ENCODE data around the gene ZNF398.
"Not testable (repeated sequence)": the region's sequence is repeated elsewhere in the genome, so short reads cannot be mapped to it uniquely, and the experiment has no call there.

ZNF398 gene, protein sequence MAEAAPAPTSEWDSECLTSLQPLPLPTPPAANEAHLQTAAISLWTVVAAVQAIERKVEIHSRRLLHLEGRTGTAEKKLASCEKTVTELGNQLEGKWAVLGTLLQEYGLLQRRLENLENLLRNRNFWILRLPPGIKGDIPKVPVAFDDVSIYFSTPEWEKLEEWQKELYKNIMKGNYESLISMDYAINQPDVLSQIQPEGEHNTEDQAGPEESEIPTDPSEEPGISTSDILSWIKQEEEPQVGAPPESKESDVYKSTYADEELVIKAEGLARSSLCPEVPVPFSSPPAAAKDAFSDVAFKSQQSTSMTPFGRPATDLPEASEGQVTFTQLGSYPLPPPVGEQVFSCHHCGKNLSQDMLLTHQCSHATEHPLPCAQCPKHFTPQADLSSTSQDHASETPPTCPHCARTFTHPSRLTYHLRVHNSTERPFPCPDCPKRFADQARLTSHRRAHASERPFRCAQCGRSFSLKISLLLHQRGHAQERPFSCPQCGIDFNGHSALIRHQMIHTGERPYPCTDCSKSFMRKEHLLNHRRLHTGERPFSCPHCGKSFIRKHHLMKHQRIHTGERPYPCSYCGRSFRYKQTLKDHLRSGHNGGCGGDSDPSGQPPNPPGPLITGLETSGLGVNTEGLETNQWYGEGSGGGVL

DNA sequence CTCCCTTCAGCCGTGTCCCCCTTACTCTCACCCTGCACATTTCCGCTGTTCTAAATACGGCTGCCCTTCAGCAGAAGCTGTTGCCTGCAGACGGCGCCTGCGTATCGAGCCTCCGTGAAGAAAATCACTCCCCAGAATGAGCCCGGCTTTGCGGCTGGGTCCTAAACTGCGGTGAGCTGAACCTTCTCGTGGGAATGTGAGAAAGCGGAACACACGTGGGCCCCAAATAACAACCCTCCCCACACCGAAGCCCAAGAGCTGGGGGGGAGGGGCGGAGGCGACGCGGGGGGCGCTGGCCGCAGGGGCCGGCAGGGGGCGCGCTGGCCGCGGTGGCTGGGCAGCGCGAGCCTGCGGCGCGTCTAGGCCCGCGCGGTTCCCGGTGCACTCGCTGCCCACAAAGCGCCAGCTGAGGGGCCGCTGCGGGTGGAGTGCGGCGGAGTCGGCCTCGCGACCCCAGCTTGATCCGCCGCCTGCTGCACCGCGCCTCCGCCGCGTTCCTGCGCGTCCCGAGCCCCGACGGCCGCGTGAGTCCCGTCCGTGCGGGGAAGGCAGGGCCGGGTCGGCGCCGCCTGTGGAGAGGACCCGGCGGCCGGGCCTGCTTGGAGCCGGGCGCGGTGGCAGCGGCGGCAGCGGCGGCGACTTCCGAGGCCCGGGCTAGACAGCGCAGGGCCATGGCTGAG, at the start of gene ZNF398:
Gene ZNF398, plus strand, starts transcription at position 382 of the 680 bp plus-strand sequence. Its CDS starts 290 bp downstream, at position 672.
- peak; percentile 78 to 87 for DNase-seq

DNA sequence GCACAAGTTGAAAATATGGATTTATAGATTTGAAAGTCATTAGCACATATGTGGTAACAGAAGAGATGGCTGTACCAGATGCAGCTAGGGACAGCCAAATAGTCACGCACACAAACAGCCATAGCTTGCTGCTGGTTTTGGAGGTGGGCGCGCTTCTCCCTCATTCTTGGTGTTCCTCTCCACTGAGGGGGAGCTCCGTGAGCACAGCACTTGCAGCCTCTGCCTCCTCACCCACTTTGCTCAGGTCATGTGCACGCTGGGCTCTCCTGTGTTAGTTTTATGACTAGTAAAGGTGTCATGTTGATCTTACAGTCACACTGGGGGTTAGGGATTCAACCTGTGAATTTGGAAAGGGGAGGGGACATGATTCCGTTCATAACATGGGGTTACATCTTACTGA, 48.2 kb upstream of the ZNF398 start:
- DNase-seq = no peak

DNA sequence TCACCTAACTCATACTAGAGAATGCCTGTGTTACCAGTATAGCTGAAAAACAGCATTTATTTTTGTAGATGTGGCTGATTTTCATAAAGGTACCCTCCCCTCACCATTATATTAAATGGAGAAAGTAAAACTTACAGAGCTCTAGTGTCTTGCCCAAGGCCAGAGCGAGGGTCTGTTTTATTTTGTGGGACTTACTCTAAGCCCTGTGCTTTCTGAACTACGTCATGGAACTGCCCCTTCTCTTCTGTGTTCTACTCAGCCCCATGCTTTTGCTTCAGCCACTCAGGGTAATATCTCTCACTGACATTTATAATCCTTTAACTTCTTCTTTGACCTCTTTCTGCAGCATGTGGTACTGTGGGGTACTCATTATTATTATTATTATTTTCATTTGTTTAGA, 46.4 kb upstream of the ZNF398 start:
- no peak for DNase-seq

DNA sequence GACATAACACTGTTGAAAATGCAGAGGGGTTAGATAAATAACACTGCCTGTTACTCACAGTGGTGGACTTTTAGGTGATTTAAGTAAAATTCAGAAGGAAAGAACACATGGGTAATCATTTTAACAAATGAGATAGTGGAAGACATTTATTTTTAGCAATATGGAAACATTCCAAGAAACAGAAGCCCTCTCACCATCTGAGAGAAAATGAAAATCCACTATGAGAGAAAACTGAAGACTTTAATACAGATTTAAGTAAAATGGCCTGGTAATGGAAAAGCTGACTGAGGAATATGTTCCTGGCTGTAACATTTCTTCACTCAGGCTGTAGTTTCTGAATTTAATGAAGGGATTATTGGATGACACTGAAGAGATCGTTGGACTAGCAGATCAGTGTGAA, 44.6 kb upstream of the ZNF398 start:
- DNase-seq = no peak

DNA sequence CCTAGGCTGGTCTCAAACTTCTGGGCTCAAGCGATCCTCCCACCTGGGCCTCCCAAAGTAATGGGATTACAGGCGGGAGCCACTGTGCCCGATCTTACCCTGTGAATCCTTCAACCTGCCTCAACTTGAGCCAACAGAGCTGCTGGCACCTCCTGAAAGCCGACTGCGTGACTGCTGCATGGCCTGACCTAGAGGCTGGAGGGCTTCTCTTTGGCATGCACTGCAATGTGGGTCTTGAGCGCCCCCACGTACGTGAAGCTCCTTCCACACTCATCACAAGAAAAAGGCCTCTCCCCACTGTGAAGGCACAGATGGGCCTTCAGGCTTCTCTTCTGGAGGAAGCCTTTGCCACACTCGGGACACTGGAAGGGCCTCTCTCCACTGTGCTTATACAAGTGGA, 43.8 kb upstream of the ZNF398 start:
- no peak for DNase-seq

DNA sequence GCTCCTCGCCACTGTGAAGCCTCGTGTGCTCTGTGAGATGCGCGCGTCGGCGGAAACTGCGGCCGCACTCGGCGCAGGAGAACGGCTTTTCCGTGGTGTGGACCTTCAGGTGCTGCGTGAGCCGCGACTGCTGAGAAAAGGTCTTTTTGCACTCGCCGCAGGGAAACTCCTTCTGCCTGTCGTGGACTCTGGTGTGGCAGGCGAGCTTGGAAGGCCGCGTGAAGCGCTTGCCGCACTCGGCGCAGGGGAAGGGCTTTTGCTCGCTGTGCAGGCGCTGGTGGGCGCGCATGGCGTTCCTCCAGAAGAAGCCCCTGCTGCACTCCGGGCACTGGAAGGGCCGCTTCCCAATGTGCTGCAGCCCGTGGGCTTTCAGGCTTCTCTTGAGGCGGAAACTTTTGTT, 43.0 kb upstream of the ZNF398 start:
- no peak for DNase-seq

DNA sequence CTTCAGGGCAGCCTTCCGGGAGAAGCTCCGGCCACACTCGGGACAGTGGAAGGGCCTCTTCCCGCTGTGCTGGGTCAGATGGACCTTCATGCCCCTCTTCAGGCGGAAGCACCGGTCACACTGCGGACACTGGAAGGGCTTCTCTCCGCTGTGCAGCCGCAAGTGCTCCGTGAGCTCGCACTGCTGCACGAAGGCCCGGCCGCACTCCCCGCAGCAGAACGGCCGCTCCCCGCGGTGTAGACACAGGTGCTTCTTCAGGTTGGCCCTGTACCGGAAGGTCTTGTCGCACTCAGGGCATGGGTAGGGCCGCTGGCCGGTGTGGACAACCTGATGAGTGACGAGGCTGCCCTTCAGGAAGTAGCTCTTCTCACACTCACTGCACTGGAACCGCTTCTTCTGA, 42.5 kb upstream of the ZNF398 start:
- DNase-seq = no peak

DNA sequence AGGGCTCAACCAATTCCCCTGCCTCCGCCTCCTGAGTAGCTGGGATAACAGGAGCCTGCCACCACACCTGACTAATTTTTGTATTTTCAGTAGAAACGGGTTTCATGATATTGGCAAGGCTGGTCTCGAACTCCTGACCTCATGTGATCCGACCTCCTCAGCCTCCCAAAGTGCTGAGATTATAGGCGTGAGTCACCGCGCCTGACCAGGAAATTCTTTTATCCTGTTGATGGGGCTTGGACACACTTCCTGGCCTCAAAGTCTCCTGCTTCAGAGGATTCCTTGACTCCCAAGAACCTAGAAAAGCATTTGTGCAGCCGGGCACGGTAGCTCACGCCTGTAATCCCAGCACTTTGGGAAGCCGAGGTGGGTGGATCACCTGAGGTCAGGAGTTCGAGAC, 37.3 kb upstream of the ZNF398 start:
- DNase-seq = no peak

DNA sequence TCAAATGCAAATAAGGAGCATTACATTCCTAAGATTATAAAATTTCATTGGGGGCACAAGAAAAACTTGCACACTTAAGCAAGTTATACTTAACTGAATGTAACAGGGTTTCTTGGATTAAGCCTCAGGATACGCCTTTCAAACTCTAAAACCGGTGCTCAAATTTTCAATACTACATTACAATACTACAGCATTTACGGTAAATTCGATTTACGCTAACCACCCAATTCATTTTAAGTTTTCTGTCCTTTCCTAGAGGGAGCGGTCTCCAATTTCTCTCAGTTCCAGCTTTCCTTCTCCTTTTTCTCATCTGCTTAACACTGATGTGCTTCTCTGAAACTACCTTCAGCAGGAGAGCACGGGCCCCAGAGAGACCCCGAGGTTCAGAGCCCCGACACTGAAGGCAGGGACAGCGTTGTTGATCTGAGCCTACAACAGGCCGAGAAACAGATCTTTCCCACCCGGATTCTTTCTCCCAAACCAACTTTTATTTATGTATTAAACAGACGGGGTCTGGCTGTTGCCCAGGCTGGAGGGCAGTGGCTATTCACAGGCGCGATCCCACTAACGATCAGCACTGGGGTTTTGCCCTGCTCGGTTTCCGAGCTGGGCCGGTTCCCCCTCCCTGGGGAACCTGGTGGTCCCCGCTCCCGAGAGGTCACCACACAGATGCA, 21.9 kb upstream of the ZNF398 start:
- DNase-seq = no peak

DNA sequence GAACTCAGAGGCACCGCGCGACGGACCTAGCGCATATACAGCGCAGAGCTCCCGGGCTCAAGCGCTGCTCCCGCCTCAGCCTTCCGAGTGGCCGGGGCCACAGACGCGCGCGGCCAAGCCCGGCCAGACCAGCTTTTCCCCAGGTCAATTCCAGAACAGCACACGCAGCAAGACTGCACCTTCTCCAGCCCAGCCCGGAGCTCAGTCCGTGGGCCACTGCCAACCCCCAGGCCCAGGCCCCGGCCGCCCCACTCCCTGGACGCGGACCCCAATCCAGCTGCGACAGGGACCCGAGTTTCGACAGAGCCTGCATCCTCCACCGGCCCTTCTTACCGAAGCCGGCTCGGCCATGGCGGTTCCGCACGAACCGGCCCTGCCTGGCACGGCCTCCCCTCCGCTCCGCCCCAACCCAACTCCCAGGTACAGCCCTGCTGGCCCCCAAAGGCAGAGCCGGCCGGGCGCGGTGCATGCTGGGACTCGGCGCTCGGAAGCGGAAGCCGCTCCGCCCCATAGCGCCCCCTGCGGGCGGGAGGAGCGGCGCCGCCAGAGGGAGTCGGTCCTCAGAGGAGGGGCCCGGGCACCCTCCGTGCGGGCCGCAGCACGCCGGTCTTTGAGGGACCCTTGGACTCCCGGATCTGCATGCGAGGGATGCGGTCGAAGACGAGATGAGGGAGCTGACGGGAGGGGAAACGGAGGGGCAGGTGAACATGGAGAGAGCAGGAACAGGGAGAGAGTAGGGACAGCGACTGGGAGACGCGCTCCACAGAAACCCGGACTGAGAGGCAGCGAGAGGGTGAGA, 21.2 kb upstream of the ZNF398 start, which contains the start of gene ZNF425:
Gene ZNF425, minus strand, starts transcription at position 462 of the 799 bp plus-strand sequence. Its CDS starts 111 bp downstream, at position 351.
- peak; percentile 95 for DNase-seq

DNA sequence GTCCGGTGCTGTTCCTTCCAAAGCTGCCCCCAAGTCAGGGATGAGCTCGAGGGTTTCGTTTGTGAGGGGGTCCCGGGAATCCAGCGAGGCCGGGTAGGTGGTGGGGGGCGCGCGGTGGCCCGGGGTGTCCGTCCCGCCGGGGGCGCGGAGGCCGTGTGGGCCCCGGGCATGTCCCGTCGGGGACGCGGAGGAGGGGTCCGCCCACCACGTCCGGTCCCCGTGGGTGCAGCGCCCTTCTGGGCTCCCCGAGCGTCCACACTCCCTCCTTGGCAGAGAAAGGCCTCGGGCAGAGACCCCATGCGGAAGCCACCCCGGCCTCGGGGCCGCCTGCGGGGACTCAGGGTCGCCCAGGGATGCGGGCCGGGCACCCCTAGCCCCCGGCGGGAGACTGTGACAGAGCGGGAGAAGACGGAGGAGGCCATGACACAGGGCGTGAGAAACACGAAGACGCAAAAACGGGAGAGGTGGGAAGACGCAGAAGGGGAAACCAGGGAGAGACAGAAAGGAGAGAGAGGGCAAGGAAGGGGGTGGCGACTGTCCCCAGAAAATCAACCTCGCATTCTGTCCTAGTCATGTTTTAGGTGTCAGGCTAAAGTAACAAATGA, 20.5 kb upstream of the ZNF398 start:
- DNase-seq = peak; percentile 56 to 59

DNA sequence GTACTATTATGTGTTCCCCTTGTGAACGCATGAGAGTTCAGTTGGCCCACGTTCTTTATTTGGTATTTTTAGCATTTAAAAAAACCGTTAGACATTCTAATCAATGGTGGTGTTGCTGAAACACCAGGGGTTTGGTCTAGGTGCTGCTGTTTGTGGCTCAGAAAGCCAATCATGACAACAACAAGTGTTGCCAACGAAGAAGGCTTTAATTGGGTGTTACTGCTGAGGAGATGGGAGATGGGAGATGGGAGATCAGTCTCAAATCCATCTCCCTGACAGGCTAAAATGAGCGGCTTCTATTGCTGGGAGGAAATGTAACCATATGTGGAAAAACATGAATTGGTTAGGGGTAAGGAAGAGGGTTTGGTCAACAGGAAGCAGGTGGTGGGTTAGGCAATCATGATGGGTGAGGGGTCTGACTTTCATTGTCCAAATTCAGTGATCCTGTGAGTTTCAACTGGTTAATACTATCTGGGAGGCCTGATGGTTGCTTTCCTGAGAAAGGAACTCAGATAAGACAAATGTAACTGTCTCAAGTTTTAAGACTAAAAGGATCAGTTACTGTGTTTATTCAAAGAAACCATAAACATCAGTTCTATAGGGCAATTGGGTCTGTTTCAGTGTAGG, 16.6 kb upstream of the ZNF398 start:
- DNase-seq = no peak

DNA sequence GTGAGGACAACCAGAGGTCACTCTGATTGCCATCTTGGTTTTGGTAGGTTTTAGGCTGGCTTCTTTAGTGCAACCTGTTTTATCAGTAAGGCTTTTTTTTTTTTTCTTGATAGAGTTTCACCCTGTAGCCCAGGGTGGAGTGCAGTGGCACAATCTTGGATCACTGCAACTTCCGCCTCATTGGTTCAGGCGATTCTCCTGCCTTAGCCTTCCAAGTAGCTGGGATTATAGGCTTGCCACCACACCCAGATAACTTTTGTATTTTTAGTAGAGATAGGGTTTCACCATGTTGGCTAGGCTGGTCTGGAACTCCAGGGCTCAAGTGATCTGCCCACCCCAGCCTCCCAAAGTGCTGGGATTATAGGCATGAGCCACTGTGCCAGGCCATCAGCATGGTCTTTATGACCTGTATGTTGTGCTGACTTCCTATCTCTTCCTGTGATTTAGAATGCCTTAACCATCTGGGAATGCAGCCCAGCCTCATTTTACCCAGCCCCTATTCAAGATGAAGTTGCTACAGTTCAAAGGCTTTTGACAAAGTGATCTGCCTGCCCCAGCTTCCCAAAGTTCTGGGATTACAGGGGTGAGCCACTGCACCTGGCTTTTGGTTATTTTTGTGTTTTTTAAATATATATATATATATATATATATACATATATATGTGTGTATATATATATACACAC, 14.1 kb upstream of the ZNF398 start:
- DNase-seq = no peak

DNA sequence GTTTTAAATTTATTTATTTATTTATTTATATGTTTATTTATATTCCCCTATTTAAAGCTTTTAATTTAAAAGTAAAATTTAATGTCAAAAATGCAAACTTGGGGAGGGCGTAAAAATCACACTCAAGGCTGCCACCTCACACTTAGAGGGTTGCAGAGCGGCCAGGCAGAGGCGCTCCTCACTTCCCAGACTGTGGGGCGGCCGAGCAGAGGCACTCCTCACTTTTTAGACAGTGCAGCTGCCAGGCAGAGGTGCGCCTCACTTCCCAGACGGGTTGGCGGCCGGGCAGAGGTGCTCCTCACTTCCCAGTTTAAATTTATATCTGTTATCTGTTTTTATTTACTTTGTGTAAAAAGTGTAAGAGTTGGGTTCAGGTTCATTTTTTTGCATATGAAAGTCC, 11.1 kb upstream of the ZNF398 start:
- no peak for DNase-seq

DNA sequence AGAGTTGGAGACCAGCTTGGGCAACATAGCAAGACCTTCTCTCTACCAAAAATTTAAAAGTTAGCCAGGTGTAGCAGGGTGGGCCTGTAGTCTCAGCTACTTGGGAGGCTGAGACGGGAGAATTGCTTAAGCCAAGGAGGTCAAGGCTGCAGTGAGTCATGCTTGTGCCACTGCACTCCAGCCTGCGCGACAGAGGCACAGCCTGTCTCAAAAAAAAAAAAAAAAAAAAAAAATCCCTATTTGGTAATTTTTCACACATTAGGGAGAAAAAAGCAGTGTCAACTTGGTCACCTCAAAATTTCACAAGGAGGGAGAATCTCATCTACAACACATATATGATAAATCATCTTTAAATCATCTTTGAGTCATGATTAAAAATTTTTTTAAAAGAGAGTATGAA, 6.4 kb upstream of the ZNF398 start:
- no peak for DNase-seq

DNA sequence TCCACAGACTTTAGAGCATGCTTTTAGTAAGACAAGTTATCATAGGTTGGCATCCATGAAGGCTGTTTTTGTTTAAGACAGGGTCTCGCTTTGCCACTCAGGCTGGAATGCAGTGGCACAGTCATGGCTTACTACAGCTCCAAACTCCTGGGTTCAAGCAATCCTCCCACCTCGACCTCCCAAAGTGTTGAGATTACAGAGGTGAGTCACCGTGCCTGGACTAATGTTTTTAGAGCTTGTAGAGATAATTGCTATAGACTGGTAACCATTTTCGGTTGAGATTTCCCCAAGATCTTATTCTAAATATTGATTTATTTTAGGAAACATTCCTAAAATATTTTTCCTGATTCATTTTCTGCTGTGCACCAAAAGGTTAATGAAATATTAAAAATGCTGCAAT, 5.4 kb upstream of the ZNF398 start:
- DNase-seq = no peak

DNA sequence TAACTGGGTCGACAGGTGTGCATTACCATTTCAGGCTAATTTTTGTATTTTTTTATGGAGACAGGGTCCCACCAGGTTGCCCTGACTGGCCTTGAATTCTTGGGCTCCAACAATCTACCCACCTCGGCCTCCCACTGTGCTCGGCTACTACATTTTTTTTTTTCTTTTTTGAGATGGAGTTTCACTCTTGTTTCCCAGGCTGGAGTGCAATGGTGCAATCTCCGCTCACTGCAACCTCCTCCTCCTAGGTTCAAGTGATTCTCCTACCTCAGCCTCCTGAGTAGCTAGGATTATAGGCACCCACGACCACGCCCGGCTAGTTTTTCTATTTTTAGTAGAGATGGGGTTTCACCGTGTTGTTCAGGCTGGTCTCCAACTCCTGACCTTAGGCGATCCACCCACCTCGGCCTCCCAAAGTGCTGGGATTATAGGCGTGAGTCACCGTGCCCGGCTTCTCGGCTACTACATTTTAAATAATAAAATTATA, 2.8 kb upstream of the ZNF398 start:
- DNase-seq = not testable (repeated sequence)

DNA sequence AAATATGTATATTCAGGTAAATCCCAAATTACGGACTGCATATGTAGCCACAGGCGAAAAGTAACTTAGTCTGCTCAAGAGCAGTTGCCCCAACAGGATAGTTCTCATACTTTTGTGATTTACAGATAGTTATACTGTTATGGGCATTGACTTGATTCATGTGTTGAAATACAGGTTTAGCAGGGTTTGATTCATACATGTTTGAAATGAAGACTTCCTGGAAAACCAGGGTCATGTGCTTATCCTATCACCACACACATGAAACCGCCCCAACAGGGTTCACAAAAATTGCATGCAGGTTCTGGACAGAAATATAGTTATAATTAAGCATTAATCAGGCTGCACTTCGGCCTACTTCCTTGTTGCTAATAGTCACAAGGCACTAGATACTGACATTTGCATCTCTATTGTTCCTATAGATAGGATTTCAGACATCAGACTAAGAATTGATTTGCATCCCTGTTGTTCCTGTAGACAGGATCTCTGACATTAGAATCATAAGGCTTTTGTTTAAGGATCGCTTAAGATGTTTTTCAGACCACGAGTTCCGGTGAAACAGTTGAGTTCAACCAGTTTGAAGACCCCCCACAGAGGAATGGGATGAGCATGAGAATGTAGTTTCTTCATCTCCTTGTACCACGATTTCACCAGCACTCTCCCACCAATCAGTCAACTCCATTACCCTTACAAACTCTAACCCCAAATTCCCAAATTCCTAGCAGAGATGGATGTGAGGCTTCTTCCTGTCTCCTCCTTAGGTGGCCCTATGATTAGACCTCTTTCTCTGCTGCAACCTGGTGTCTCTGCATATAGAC, 2.0 kb upstream of the ZNF398 start:
- DNase-seq = no peak

DNA sequence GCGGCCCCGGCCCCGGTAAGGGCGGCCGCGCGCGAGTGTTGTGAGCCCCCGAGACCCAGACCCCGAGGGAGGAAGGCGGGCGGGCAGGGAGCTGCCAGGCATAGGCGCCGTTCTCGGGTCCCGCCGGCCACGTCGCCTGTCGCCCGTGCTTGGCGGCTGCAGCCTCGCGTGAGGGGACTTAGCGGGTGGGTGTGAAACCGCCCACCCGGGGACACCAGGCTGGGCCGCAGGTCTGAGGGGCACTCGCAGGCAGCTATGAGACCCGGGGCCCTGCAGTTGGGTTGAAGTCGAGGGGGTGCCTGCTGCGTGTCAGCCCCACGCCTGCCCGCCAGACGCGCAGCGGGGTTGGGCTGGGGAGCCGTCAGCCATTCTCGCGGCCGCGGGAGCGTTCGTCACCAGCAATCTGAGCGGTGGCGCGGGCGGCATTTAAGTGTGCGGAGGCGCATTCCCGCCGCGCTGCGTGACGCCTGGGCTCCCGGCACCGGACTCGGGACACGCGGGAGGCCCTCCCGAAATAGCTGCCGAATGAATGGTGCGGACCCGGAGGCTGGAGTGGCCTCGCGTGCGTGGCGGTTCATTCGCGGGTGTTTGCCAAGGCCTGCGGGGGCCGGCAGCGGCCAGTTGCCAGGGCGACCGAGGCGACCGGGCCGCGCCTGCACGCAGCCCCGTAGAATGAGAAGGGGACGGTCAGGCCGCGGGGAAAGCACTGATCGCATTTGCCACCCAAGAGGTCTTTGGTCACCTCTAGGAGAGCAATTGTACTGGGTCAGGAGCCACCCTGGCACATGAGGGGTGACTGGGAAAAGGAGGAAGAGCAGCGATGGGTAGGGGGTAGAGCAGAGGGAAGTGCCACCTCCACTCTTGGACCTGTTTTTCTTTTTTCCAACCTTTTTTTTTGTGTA, 750 bp downstream of the ZNF398 start:
- peak; percentile 46 to 63 for DNase-seq
